ENCODE results near the gene ZNF575. TPM values are rescaled to one million over a fixed set of nuclear protein-coding genes. Genes with fewer than 3 reads are reported as not detected.
"Not testable (repeated sequence)": the region's sequence is repeated elsewhere in the genome, so short reads cannot be mapped to it uniquely, and the experiment has no call there.

ZNF575 gene
- total RNA-seq, 1 donor from 2014 or later: 0.74 TPM

DNA sequence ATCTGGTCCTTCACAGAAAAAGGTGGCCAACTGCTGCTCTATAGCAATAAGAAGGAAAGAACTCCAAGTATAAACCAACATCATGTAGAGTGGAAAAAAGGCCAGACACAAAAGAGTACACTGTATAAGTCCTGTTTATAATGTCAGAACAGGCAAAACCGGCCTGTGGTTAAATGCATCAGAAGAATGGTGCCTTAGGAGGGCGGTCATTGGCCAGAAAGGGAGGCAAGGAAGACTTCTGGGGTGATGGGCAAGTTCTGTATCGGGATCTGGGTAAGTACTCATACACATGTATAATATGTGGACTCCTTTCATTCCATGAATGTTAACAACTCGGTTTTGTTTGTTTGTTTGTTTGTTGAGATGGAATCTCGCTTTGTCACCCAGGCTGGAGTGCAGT is 10.1 kb upstream of the ZNF575 start:
- peaks cover 18% of the 10 kb centered on the region for H3K4me1 Mint-ChIP-seq (ENCODE audit: low read depth)
- TF ChIP-seq, protein P1, sequence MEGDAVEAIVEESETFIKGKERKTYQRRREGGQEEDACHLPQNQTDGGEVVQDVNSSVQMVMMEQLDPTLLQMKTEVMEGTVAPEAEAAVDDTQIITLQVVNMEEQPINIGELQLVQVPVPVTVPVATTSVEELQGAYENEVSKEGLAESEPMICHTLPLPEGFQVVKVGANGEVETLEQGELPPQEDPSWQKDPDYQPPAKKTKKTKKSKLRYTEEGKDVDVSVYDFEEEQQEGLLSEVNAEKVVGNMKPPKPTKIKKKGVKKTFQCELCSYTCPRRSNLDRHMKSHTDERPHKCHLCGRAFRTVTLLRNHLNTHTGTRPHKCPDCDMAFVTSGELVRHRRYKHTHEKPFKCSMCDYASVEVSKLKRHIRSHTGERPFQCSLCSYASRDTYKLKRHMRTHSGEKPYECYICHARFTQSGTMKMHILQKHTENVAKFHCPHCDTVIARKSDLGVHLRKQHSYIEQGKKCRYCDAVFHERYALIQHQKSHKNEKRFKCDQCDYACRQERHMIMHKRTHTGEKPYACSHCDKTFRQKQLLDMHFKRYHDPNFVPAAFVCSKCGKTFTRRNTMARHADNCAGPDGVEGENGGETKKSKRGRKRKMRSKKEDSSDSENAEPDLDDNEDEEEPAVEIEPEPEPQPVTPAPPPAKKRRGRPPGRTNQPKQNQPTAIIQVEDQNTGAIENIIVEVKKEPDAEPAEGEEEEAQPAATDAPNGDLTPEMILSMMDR (IDR thresholded peaks at IDR 0.05; ENCODE audit: unreplicated experiment): no peak
- H3K4me3 Mint-ChIP-seq (ENCODE audit: low read depth): no peak overlapping the region
- no peak overlapping the region for H3K27ac Mint-ChIP-seq
- H3K9me3 Mint-ChIP-seq (ENCODE audit: low read depth): no peaks in the 10 kb centered on the region
- H3K36me3 Mint-ChIP-seq (ENCODE audit: insufficient read depth): peaks cover 2% of the 10 kb centered on the region
- peaks cover 2% of the 10 kb centered on the region for H3K27me3 Mint-ChIP-seq
- no peak for DNase-seq (ENCODE audit: low spot score, unreplicated experiment)

DNA sequence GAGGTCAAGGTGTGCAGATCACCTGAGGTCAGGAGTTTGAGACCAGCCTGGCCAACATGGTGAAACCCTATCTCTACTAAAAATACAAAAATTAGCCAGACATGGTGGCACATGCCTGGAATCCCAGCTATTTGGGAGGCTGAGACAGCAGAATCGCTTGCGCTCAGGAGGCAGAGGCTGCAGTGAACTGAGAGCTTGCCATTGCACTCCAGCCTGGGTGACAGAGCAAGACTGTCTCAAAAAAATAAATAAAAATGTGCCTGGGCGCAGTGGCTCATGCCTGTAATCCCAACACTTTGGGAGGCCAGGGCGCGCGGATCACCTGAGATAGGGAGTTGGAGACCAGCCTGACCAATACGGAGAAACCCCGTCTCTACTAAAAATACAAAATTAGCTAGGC is 9.3 kb upstream of the ZNF575 start:
- H3K27me3 Mint-ChIP-seq; H3K27ac Mint-ChIP-seq; H3K4me3 Mint-ChIP-seq (ENCODE audit: low read depth); H3K9me3 Mint-ChIP-seq (ENCODE audit: low read depth); H3K36me3 Mint-ChIP-seq (ENCODE audit: insufficient read depth); DNase-seq (ENCODE audit: low spot score, unreplicated experiment): not testable (repeated sequence)
- H3K4me1 Mint-ChIP-seq (ENCODE audit: low read depth): peaks cover 18% of the 10 kb centered on the region

GRCh38 chr19:43524922-43525835 is 7.8 kb upstream of the ZNF575 start:
- TF ChIP-seq, protein P1 (IDR thresholded peaks at IDR 0.05; ENCODE audit: unreplicated experiment): no peak
- peaks cover 2% of the 10 kb centered on the region for H3K27me3 Mint-ChIP-seq
- H3K27ac Mint-ChIP-seq: no peak overlapping the region
- peaks cover 15% of the 10 kb centered on the region for H3K4me1 Mint-ChIP-seq (ENCODE audit: low read depth)
- no peaks in the 10 kb centered on the region for H3K9me3 Mint-ChIP-seq (ENCODE audit: low read depth)
- peak overlapping the region; percentile 91 for H3K4me3 Mint-ChIP-seq (ENCODE audit: low read depth)
- no peaks in the 10 kb centered on the region for H3K36me3 Mint-ChIP-seq (ENCODE audit: insufficient read depth)
- no peak for DNase-seq (ENCODE audit: low spot score, unreplicated experiment)

GRCh38 chr19:43525836-43526771 is 6.9 kb upstream of the ZNF575 start:
- Mint-ChIP-seq H3K36me3 (ENCODE audit: insufficient read depth) (no peaks in the 10 kb centered on the region), H3K9me3 (ENCODE audit: low read depth) (no peaks in the 10 kb centered on the region), H3K27me3 (peaks cover 2% of the 10 kb centered on the region), H3K4me3 (ENCODE audit: low read depth) (peak overlapping the region; percentile 91), H3K4me1 (ENCODE audit: low read depth) (peaks cover 15% of the 10 kb centered on the region), H3K27ac (peak overlapping the region; percentile 77)
- TF ChIP-seq, protein P1 (IDR thresholded peaks at IDR 0.05; ENCODE audit: unreplicated experiment): no peak
- peak; percentile 33 for DNase-seq (ENCODE audit: low spot score, unreplicated experiment)

- Mint-ChIP-seq H3K4me1 (ENCODE audit: low read depth) (peaks cover 15% of the 10 kb centered on the region), H3K27ac (peak within 1 kb of the TSS; percentile 77), H3K4me3 (ENCODE audit: low read depth) (peak within 1 kb of the TSS; percentile 91), H3K36me3 (ENCODE audit: insufficient read depth) (no peaks in the 10 kb centered on the region), H3K27me3 (peaks cover 2% of the 10 kb centered on the region), H3K9me3 (ENCODE audit: low read depth) (no peaks in the 10 kb centered on the region)
- TF ChIP-seq, protein P1 (IDR thresholded peaks at IDR 0.05; ENCODE audit: unreplicated experiment): no peak
- peak; percentile 70 for DNase-seq (ENCODE audit: low spot score, unreplicated experiment)
Observed at GRCh38 chr19:43526884-43527859, 5.8 kb upstream of the ZNF575 start, which contains the start of gene ETHE1. Gene ETHE1, minus strand, starts transcription at chr19:43527201. Its CDS starts 24 bp downstream, at chr19:43527177.

Measured in progenitor cell of endocrine pancreas (in vitro differentiated cells).